Activated CD8-positive, alpha-beta memory T cell treated with anti-CD3 and anti-CD28 coated beads for 48 hours (primary cell): Measurements from ENCODE around the gene EIF2S2.

Experiments used
- DNase-seq, 3 experiments: peaks; one replicate each; pipeline ENCODE4 v3.0.0-alpha.2; 2020; ENCODE audit warnings: low read depth in 2 of 3, low spot score in 2 of 3

EIF2S2 gene

GRCh38 chr20:34065260-34065659, 46.8 kb downstream of the EIF2S2 start:
- no peak for DNase-seq

DNA sequence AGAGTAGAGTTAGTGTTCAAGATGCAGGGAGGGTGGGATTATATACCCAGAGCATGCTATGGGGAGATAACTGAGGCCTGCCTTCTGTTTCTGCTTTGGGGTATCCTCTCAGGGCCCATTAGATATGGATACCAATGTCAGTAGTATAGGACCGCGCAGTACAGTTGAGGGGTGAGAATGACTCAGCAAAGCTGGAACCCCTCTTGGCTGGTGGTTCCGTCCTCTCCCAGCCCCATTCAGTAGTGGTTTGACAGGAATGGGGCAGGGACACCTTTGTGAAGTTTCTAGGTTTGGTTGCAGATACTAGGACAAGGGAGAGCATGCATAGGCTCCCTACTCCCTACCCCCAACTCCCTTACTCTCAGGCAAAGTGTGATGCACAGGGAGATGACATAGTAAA, 47.8 kb downstream of the EIF2S2 start:
- no peak for DNase-seq

- DNase-seq: no peak
Measured at GRCh38 chr20:34062570-34063482, 49.2 kb downstream of the EIF2S2 start.

GRCh38 chr20:34061695-34062094, 50.3 kb downstream of the EIF2S2 start:
- DNase-seq: no peak

DNA sequence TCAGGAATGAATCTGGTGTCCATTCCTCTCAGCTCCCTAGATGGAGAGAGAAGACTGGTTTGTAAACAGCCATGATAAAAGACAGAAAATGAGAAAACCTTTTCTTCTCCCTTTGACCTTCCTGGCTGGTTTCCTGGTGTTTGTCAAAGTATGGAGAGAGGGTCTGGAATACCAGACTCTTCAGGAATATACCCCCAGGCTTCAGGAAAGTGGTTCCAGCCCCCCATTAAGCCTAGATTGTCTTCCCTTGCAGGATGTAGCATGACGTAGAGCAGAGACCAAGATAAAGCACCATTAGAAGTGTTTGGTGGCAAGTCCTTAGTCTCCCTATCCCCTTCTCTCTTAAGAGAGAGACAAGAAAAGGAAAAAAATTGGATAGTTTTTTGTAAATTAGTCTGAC, 51.1 kb downstream of the EIF2S2 start:
- no peak for DNase-seq

- no peak for DNase-seq
Measured at GRCh38 chr20:34058831-34059230, 53.2 kb downstream of the EIF2S2 start.

GRCh38 chr20:34055290-34055689, 56.8 kb downstream of the EIF2S2 start:
- no peak for DNase-seq

DNA sequence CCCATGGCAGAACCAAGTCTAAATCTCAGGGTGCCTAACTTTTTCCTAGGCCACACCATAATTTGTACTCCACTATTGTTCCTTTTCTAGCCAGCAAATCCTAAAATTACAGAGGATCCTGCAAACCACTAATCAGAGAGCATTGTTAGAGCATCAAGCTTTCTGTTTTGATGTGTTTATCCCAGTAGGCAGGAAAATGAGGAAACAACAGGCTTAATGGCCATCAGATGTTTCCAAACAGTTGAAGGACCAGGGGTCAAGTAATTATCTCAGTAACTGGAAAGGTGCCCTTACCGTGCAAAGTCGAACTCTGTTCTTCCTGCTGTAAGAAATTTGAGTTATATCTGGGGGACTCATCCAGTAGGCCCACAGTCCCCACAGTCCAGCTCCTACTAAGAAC, 59.6 kb downstream of the EIF2S2 start:
- no peak for DNase-seq

- no peak for DNase-seq
Measured at GRCh38 chr20:34049897-34050695, 61.9 kb downstream of the EIF2S2 start.

DNA sequence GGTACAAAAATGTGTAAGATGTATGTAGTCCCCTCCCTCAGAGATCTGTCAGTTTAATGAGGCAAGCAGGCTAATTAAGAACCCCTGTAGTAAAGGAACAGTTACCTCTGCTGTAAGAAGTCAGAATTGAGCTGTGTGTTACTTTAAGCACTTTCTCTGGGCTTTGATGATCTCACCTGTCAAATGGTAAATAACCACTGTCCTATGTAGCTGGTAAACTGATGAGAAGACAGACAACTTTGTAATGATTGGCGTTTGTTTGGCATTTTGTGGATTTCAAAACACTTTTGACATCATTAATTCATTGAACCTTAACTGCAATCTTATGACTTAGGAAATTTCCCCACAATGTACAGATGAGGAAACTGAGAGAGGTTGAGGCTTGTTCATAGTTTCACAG, 62.7 kb downstream of the EIF2S2 start:
- DNase-seq: no peak

DNA sequence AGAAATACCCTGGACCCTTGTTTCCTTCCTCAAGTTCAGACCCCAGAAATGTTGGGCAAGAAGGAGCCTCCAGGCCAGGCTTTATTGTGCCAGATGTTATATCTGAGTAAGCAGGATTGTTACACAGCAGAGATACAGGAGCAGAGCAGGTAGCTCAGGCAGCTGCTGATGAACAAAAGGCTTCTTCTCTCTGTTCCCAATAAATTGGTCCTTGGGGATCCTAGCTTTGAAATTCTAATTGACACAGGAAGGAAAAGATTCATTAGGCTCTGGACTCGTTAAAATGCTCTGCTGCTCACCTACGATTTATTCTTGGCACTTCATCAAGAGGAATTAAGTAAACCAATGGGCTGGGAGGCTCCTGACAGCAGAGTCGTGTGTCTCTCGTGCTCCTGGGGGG, 64.1 kb downstream of the EIF2S2 start:
- DNase-seq: no peak

GRCh38 chr20:34047010-34047687, 64.9 kb downstream of the EIF2S2 start:
- DNase-seq: no peak

DNA sequence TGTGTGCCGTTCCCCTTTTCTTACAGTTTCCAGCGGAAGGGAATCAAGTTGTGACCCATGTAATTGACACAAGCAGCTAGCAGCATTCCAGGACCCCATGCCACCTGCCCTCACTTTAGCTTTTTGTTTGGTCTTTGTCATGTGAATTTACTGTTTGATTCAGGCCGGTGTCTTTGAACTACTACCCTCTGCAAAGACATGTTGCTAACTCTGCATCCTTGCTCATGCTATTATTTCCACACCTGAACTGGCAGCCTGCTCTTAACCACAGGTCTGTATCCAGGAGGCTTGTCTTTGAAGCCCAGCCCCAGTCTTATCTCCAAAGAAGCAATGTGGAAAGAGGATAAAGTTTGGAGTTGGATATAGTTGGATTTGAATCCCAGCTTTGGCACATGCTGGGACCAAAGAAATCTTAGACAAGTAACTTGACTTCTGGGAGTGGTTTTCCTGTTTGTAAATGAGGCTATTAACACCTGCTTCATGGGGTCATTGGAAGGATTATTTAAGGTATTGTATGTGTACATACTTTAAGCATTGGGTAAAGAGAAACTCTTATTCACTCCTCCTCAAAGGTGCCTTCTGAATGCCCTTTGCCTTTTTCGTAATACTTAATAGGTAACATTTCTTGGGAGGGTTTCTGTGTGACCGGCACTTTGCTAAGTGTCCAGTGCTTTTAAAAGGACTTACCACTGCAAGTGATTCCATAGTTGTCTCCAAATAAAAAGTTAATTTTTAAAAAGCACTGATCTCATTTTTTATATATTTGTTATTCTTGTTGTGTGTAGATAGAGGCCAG, 65.9 kb downstream of the EIF2S2 start:
- no peak for DNase-seq

DNA sequence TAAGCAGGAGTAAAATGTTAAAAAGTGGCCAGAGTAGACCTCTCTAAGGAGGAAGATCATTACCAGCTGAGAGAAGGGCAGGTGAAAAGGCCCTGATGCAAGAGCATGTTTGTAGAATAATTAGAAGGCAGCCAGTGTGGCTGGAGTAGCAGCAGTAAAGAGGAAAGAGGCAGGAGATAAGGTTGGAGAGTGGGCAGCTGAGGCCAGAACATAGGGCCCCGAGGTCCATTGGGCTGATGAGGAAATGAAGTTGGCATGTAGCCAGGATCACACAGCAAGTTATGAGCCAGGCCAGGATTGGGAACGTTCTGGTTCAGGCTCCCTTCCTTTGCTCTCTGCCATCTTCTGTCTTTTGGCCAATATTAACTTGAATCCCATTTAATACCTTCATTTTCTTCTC, 66.7 kb downstream of the EIF2S2 start:
- DNase-seq: no peak

- no peak for DNase-seq
Measured at GRCh38 chr20:34043025-34043424, 69.0 kb downstream of the EIF2S2 start.

DNA sequence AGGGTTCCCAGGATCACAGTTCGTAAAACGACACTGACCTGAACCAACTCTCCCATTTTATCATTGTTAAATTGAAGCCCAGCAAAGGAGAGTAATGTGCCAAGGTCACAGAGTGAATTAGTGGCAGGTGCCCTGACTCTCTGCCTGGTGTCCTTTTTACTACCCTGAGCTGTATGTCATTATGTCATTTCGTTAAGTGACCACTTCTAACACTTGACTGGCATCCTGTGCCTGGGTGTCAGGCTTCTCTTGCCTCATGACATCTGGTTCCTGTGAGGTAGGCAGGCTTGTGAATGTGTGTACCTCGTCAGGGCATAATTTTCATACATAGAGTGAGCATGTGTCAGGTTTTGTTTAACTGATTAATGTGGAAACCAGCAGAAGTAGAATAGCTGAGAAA, 69.8 kb downstream of the EIF2S2 start:
- DNase-seq: no peak

- no peak for DNase-seq
Measured at GRCh38 chr20:34041226-34041625, 70.8 kb downstream of the EIF2S2 start.

DNA sequence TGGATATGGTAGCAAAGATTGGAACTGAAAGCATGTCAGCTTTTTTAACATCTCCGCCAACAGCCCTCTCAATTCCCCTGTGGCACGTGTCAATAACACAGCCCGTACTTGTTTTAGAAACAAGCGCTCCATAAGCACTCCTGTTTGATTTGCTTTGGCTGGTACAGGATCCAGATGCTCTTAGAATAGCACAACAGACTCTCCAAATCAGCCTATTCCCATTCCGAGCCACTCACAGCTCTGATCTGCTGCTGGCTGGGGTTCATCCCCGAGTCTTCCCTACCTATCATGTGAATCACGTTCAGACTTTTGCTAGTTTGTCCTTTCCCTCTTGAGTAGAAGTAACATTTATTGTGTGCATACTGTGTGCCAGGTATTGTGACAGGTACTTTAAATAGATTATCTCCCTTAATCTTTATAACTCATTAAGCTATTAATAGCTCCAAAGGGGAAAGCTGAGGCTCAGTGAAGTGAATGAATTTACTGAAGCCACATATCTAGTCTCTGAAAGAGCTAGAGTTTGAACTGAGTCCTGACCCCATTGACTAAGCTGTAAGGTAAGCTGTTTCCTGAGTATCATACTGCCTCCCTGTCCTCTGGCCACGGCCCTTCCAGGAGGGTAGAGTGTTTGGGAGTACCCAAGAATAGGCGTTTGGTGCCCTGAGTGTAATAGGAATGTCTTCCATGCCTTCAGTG, 71.6 kb downstream of the EIF2S2 start:
- no peak for DNase-seq
